Raji (cell line): Measurements from ENCODE around the gene NRXN3.

Experiments used
- POLR2A ChIP-seq: IDR thresholded peaks from 2 replicates; pipeline ENCODE4 v1.6.1; 2011; ENCODE audit warnings: low read depth, low read length, control low read depth; ENCODE audit not compliant: insufficient read depth

Gene NRXN3

GRCh38 chr14:79325071-79325470 lies 1154.9 kb downstream of the NRXN3 start:
- no peak for TF ChIP-seq POLR2A

GRCh38 chr14:79325557-79325956 lies 1155.4 kb downstream of the NRXN3 start:
- TF ChIP-seq POLR2A = no peak

GRCh38 chr14:79328863-79329262 lies 1158.7 kb downstream of the NRXN3 start:
- TF ChIP-seq POLR2A = no peak

GRCh38 chr14:79331830-79332229 lies 1161.7 kb downstream of the NRXN3 start:
- no peak for TF ChIP-seq POLR2A

- no peak for TF ChIP-seq POLR2A
Observed at GRCh38 chr14:79332504-79333197, 1162.5 kb downstream of the NRXN3 start.

- TF ChIP-seq POLR2A = no peak
Observed at GRCh38 chr14:79333198-79333546, 1163.0 kb downstream of the NRXN3 start.

GRCh38 chr14:79334272-79334671 lies 1164.1 kb downstream of the NRXN3 start:
- TF ChIP-seq POLR2A = no peak

GRCh38 chr14:79337761-79338160 lies 1167.6 kb downstream of the NRXN3 start:
- TF ChIP-seq POLR2A = no peak

GRCh38 chr14:79342942-79343341 lies 1172.8 kb downstream of the NRXN3 start:
- TF ChIP-seq POLR2A = no peak

- no peak for TF ChIP-seq POLR2A
Observed at GRCh38 chr14:79351011-79351410, 1180.8 kb downstream of the NRXN3 start.

GRCh38 chr14:79352076-79352630 lies 1182.0 kb downstream of the NRXN3 start:
- TF ChIP-seq POLR2A = no peak

GRCh38 chr14:79354336-79354735 lies 1184.2 kb downstream of the NRXN3 start:
- no peak for TF ChIP-seq POLR2A

- TF ChIP-seq POLR2A = no peak
Observed at GRCh38 chr14:79356040-79356439, 1185.9 kb downstream of the NRXN3 start.

GRCh38 chr14:79357307-79357706 lies 1187.1 kb downstream of the NRXN3 start:
- TF ChIP-seq POLR2A = no peak

- TF ChIP-seq POLR2A = no peak
Observed at GRCh38 chr14:79363291-79363690, 1193.1 kb downstream of the NRXN3 start.

- no peak for TF ChIP-seq POLR2A
Observed at GRCh38 chr14:79369359-79370332, 1199.5 kb downstream of the NRXN3 start.

GRCh38 chr14:79370969-79371368 lies 1200.8 kb downstream of the NRXN3 start:
- TF ChIP-seq POLR2A = no peak

- TF ChIP-seq POLR2A = no peak
Observed at GRCh38 chr14:79373451-79373850, 1203.3 kb downstream of the NRXN3 start.
